Ovary (tissue), 3 donors: ENCODE data around the gene ID3.

Experiments used
- CTCF ChIP-seq, 3 donors: fragments of 450-650 bp in 2 of 3; fragments of 200-600 bp in 1 of 3; IDR thresholded peaks; one replicate each; pipeline versions ENCODE4 v1.5.1 to v1.8.0; 2016 to 2022; ENCODE audit warnings: antibody characterized with exemption in 3 of 3, mild to moderate bottlenecking in 1 of 3
- POLR2A ChIP-seq: fragments of 450-650 bp; IDR thresholded peaks from one replicate; pipeline ENCODE4 v1.6.1; 2017; ENCODE audit warnings: antibody characterized with exemption, mild to moderate bottlenecking, moderate library complexity
- donor health status: DM: no; HTN: no; CAD: no.

GRCh38 chr1:23554481-23555269, 4.6 kb downstream of the ID3 start:
- TF ChIP-seq CTCF (IDR thresholded peaks at IDR 0.05) = peak in 2 of 3 donors; percentile 28 to 37
- TF ChIP-seq POLR2A = peak; percentile 57
